Memory B cell (primary cell): Measurements from ENCODE around the gene ETAA1.

ENCODE experiments used
- ATAC-seq: fragments of 150-1000 bp; cut with Tn5 transposase; 2 replicates; pipeline ENCODE4 v1.10.0; 2021; ENCODE audit warnings: low read depth, mild to moderate bottlenecking, moderate library complexity
- DNase-seq, 2 donors: peaks; one replicate each; pipeline ENCODE4 v3.0.0; 2022; ENCODE audit warnings: low spot score in 2 of 2
- H3K27ac Mint-ChIP-seq: one replicate; pipeline ENCODE4 v1.8.0; 2022; ENCODE audit warnings: mild to moderate bottlenecking, moderate library complexity, mixed read lengths
- H3K27me3 Mint-ChIP-seq: one replicate; pipeline ENCODE4 v1.8.0; 2022; ENCODE audit warnings: mixed read lengths
- H3K36me3 Mint-ChIP-seq: one replicate; pipeline ENCODE4 v1.8.0; 2022; ENCODE audit warnings: mild to moderate bottlenecking, mixed read lengths
- H3K4me1 Mint-ChIP-seq: one replicate; pipeline ENCODE4 v1.8.0; 2022; ENCODE audit warnings: mixed read lengths
- H3K4me3 Mint-ChIP-seq: one replicate; pipeline ENCODE4 v1.8.0; 2022; ENCODE audit warnings: mild to moderate bottlenecking, moderate library complexity, mixed read lengths
- H3K9me3 Mint-ChIP-seq: one replicate; pipeline ENCODE4 v1.8.0; 2022; ENCODE audit warnings: mixed read lengths

ETAA1 gene

DNA sequence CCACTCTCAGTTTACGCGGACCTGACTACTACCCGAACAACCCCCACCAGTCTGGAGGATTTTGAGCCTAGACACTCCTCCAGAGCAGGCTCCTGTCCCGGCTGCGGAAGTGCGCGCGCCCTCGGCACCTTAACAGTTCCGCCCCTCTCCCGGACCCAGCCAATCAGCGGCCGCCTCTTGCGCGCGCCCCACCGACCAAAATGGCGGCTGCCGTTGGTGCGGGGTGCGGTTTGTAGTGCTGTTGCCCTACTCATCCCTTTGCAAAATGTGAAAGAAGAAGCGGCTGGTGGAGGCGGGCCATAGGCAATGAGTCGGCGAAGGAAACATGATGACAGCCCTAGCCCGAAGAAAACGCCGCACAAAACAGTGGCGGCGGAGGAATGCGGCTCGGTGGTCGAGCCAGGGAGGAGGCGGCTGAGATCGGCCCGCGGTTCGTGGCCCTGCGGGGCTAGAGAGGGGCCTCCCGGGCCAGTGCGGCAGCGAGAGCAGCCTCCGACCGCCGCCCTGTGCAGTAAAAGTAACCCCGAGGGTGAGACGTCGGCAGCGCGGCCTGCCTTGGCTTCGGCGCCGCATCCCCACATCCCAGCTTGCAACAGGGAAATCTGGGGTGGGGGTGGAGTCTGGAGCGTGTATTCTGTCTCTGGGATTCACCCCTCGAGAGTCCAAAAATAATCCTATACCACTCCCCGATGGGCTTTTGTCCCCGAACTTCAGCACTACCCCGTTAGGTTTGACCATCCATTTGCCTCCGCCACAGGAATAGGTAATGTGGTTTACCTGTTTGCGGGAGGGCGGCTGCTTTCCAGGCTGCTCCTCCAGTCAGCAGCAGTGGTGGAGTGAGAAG lies at the start of gene ETAA1:
TSS of gene ETAA1 (plus strand) at position 191 of the 844 bp plus-strand sequence. CDS start at position 307, 116 bp downstream.
- peak; percentile 97 for ATAC-seq
- Mint-ChIP-seq H3K27ac (peak within 1 kb of the TSS; percentile 94), H3K4me1 (peaks cover 3% of the 10 kb centered on the region), H3K4me3 (peak within 1 kb of the TSS; percentile 97), H3K9me3 (no peaks in the 10 kb centered on the region), H3K36me3 (no peaks in the 10 kb centered on the region), H3K27me3 (no peaks in the 10 kb centered on the region)
- DNase-seq: peak; percentile 91 to 94

DNA sequence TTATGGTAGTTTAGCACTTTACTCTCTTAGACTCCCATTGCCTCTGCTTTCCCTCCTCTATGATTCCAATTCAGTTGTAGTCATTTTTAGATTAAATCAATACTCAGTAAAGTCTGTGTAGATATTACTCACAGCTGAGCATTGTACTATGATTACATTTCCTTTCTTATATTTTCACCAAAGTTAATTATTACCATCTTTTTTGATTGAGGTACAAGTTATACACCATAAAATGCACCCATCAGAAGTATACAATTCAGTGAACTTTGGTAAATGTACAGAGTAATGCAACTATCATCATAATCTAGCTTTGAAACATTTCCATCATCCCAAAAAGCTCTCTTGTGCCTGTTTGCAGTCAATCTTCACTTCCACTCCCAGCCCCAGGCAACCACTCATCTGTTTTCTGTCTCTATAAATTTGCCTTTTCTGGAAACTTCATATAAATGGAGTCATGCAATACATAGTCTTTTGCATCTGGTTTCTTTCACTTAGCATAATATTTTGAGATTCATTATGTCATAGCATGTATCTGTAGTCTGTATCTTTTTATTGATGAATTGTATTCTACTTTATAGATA lies 30.2 kb upstream of the ETAA1 start:
- no peak overlapping the region for H3K27ac Mint-ChIP-seq
- H3K4me1 Mint-ChIP-seq: no peaks in the 10 kb centered on the region
- no peak overlapping the region for H3K4me3 Mint-ChIP-seq
- H3K36me3 Mint-ChIP-seq: no peaks in the 10 kb centered on the region
- ATAC-seq (no peak), DNase-seq (no peak)
- peaks cover 4% of the 10 kb centered on the region for H3K27me3 Mint-ChIP-seq
- H3K9me3 Mint-ChIP-seq: no peaks in the 10 kb centered on the region

DNA sequence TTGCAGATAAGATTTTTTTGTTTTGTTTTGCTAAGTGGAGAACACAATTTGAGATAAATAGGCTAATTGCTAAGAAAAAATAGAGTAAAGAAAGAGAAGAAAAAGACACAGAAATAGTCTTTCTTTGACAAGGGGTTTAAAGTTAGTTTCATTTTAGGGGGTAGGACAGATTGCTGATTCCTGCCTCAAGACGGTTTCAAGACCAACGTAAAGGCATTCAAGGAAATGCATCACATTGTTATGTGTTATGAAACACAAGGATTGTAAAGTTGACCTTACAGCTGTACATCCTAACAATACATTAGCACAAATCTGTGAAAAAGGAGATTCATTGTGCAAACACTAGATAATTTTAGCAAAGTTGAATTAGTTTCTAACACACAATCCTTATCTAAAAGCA lies 22.7 kb upstream of the ETAA1 start:
- ATAC-seq (no peak), DNase-seq (no peak)
- H3K9me3 Mint-ChIP-seq: no peaks in the 10 kb centered on the region
- H3K4me1 Mint-ChIP-seq: no peaks in the 10 kb centered on the region
- H3K4me3 Mint-ChIP-seq: no peak overlapping the region
- peaks cover 2% of the 10 kb centered on the region for H3K36me3 Mint-ChIP-seq
- no peak overlapping the region for H3K27ac Mint-ChIP-seq
- peaks cover 5% of the 10 kb centered on the region for H3K27me3 Mint-ChIP-seq

DNA sequence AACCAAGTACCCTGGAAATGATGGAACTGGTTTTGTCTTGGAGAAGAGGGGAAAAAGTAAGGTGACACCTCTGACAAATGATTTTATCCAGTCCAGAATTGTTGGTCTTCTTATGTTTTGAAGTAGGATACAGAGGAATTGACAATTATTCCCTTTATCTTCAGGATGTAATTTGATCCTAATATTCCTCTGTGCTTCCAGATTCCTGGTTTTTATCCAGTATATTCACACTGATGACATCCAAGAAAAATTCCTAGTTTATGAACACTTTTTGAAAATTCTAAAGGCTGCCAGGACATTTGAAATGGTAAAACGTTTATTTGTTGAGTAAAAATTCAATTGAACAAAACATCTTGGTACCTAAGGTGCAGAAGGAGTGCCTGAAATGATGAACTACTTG lies 22.2 kb upstream of the ETAA1 start:
- peaks cover 2% of the 10 kb centered on the region for H3K36me3 Mint-ChIP-seq
- no peaks in the 10 kb centered on the region for H3K4me1 Mint-ChIP-seq
- H3K4me3 Mint-ChIP-seq: no peak overlapping the region
- no peak overlapping the region for H3K27ac Mint-ChIP-seq
- peaks cover 5% of the 10 kb centered on the region for H3K27me3 Mint-ChIP-seq
- DNase-seq (no peak), ATAC-seq (no peak)
- H3K9me3 Mint-ChIP-seq: no peaks in the 10 kb centered on the region

DNA sequence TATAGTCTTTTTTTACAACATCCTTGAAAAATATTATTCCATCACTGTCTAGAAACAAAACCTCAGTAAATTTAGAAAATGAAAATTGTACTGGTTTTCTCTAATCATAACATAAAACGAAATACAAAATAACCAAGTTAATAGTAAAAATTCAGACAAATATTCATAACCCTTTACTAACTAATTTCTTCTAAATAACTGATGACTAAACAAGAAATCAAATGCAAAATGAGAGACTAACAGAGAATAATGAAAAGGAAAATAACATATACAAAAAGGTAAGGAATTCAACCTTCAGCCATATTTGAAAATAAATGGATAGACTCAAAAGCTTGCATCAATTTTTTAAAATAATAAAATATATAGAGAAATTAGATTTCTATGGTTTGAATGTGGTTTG lies 18.6 kb upstream of the ETAA1 start:
- Mint-ChIP-seq H3K9me3 (no peaks in the 10 kb centered on the region), H3K4me1 (no peaks in the 10 kb centered on the region), H3K4me3 (no peak overlapping the region), H3K27me3 (no peaks in the 10 kb centered on the region), H3K36me3 (peaks cover 2% of the 10 kb centered on the region), H3K27ac (no peak overlapping the region)
- DNase-seq (no peak), ATAC-seq (no peak)

DNA sequence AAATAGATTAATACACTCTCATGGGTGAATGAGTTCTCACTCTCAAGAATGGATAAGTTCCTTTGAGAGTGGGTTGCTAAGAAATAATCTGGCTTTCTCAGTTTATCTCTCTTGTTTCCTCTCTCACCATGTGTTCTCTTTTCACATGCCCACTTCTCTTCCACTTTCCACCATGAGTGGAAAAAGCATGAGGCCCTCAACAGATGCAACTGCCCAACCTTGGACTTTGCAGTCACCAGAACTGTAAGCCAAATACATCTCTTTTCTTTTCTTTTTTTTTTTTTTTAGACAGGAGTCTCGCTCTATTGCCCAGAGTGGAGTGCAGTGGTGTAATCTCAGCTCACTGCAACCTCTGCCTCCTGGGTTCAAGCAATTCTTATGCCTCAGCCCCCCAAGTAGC lies 18.1 kb upstream of the ETAA1 start:
- ATAC-seq (no peak), DNase-seq (no peak)
- no peak overlapping the region for H3K4me3 Mint-ChIP-seq
- H3K27ac Mint-ChIP-seq: no peak overlapping the region
- H3K4me1 Mint-ChIP-seq: no peaks in the 10 kb centered on the region
- peaks cover 2% of the 10 kb centered on the region for H3K36me3 Mint-ChIP-seq
- no peaks in the 10 kb centered on the region for H3K9me3 Mint-ChIP-seq
- H3K27me3 Mint-ChIP-seq: no peaks in the 10 kb centered on the region

DNA sequence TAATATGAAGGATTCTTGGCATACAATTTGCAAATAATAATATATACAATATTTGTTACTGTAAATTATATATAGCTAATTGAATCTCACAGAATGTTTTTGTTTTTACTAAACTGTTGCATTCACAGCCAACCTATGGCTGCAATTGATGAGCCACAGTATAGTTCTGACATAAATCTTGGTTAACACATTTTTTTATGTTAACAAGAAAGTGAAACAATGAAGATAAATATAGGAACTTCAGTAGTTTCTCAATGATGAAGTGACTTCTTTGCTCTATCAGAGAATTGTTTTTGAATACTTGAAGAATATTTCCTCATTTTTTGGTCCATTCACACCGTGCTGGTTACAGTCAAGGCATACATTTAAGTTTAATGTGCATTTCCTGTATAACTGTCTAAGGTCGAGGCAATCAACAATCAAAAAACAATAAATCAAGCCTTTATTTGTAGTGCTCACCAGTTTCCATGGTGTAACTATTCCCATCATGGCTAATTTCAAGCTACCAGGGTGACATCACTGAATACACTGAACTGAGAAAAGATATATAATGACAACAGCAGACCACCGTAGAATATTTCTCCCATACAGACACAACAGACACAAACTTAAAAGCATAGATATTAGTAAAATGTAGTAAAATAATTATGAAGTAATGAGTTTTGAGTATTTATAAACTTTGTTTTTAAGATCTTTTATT lies 12.9 kb upstream of the ETAA1 start:
- Mint-ChIP-seq H3K36me3 (no peaks in the 10 kb centered on the region), H3K9me3 (no peaks in the 10 kb centered on the region), H3K27ac (no peak overlapping the region), H3K4me3 (no peak overlapping the region), H3K4me1 (no peaks in the 10 kb centered on the region), H3K27me3 (no peaks in the 10 kb centered on the region)
- ATAC-seq (no peak), DNase-seq (no peak)

DNA sequence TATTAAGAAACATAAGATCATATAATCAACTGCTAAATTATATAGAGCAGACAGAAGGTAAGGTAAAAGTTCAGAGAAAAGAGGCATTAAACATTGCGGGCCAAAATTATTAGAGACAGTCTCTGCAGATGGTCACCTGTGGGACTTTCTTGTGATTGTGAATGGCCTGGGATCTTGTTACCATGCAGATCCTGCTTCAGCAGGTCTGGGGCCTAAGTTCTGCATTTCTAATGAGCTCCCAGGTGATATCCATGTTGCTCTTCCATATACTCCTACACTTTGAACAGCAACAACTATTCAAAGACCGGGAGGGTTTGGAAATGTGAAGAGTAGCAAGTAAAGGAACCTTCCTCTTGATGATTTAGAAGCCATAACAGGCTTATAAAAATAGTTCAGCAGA lies 8.5 kb upstream of the ETAA1 start:
- no peak for DNase-seq
- no peak overlapping the region for H3K4me3 Mint-ChIP-seq
- no peaks in the 10 kb centered on the region for H3K36me3 Mint-ChIP-seq
- no peak overlapping the region for H3K27ac Mint-ChIP-seq
- no peaks in the 10 kb centered on the region for H3K9me3 Mint-ChIP-seq
- H3K4me1 Mint-ChIP-seq: no peaks in the 10 kb centered on the region
- no peaks in the 10 kb centered on the region for H3K27me3 Mint-ChIP-seq
- ATAC-seq: no peak

DNA sequence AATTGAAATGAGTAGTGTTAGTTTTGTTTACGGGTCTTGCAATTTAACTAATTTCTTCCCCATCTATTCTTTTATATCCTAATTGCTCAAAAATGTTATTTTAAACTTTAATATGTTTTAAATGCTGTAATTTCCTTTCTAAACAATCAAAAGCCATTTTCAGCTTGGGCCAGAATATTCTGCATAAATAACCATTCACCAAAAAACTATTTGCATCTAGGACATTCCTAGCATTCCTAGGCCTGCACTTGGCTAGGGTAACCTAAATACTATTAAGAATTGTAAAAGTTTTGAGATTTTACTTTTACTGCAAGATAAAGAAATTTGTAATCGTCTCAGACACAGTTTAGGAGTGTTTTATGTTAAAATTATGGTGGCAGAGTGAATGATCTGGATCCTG lies 7.8 kb upstream of the ETAA1 start:
- no peak overlapping the region for H3K4me3 Mint-ChIP-seq
- DNase-seq (no peak), ATAC-seq (no peak)
- no peaks in the 10 kb centered on the region for H3K4me1 Mint-ChIP-seq
- no peak overlapping the region for H3K27ac Mint-ChIP-seq
- H3K36me3 Mint-ChIP-seq: no peaks in the 10 kb centered on the region
- H3K27me3 Mint-ChIP-seq: no peaks in the 10 kb centered on the region
- H3K9me3 Mint-ChIP-seq: no peaks in the 10 kb centered on the region

DNA sequence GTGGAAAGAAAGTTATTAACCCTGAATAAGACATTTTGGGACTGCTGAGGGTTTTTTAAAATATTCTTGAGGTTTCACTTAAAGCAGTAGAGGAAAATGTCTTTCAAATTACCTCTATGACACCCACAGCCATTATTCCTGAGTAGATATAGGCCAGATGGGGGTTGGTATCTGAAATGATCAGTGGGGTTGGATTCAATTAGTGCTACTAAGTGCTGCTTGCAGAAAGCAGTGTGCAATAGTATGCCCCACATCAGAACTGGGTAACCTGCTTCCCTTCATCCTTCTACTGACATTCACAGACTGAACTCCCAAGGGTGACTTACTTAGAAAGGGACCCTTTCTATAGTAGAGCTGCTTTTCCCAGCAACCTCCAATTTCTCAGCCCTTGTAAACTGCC lies 7.3 kb upstream of the ETAA1 start:
- Mint-ChIP-seq H3K9me3 (no peaks in the 10 kb centered on the region), H3K27me3 (no peaks in the 10 kb centered on the region), H3K27ac (no peak overlapping the region), H3K36me3 (no peaks in the 10 kb centered on the region), H3K4me3 (no peak overlapping the region), H3K4me1 (no peaks in the 10 kb centered on the region)
- ATAC-seq: no peak
- no peak for DNase-seq

DNA sequence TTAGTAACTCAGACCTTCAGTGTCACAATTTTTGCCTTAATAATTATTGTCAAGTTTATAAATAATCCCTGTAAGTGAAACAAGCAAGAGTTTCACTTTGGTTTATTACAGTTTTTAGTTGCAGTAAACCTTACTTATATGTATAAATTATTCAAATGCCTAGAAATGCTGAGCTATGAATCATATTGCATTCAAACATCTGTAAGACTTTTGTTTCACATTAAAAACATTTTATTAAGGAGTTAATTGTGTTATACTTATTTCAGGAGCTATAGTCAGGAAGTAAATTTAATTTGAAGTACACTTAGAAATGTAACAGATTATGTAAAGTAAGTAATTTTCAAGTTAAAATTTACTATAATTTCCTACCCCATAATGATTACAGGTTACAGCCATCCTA lies 3.9 kb upstream of the ETAA1 start:
- H3K9me3 Mint-ChIP-seq: no peaks in the 10 kb centered on the region
- no peak for DNase-seq
- H3K4me3 Mint-ChIP-seq: no peak overlapping the region
- peaks cover 3% of the 10 kb centered on the region for H3K4me1 Mint-ChIP-seq
- H3K36me3 Mint-ChIP-seq: no peaks in the 10 kb centered on the region
- no peaks in the 10 kb centered on the region for H3K27me3 Mint-ChIP-seq
- no peak overlapping the region for H3K27ac Mint-ChIP-seq
- no peak for ATAC-seq

DNA sequence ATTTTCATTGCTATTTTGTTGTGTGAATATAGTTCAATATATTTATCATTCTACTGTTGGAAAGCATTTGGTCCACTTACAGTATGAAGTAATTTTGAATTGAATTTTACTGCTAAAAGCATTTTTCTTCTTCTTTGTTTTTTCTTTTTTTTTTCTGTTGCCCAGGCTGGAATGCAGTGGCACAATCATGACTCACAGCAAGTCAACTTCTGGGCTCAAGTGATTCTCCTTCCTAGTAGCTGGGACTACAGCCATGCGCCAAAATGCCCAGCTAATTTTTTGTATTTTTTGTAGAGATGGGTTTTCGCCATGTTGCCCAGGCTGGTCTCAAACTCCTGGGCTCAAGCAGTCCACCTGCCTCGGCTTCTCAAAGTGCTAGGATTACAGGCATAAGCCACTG lies 2.4 kb upstream of the ETAA1 start:
- no peak overlapping the region for H3K27ac Mint-ChIP-seq
- no peak for DNase-seq
- H3K4me3 Mint-ChIP-seq: no peak overlapping the region
- H3K36me3 Mint-ChIP-seq: no peaks in the 10 kb centered on the region
- no peaks in the 10 kb centered on the region for H3K9me3 Mint-ChIP-seq
- no peaks in the 10 kb centered on the region for H3K27me3 Mint-ChIP-seq
- ATAC-seq: no peak
- H3K4me1 Mint-ChIP-seq: peaks cover 3% of the 10 kb centered on the region

DNA sequence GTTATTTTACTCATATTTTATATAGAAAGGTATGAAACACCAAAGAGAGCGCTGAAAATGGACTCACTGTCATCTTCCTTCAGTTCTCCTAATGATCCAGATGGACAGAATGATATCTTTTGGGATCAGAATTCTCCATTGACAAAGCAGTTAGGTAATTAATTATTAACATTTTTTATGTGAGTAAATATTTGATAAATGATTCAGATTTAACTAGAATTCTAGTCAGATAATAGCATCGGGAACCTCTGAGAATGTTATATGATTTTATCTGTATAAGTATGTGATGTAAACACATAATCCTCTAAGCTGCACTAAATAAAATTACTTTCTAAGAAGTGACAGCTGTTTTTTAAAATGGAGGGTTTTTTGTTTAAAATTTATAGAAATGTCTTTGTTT lies 2.0 kb downstream of the ETAA1 start:
- DNase-seq (no peak), ATAC-seq (no peak)
- Mint-ChIP-seq H3K36me3 (peaks cover 8% of the 10 kb centered on the region), H3K4me3 (no peak overlapping the region), H3K27ac (no peak overlapping the region), H3K4me1 (peaks cover 3% of the 10 kb centered on the region), H3K27me3 (no peaks in the 10 kb centered on the region), H3K9me3 (no peaks in the 10 kb centered on the region)

DNA sequence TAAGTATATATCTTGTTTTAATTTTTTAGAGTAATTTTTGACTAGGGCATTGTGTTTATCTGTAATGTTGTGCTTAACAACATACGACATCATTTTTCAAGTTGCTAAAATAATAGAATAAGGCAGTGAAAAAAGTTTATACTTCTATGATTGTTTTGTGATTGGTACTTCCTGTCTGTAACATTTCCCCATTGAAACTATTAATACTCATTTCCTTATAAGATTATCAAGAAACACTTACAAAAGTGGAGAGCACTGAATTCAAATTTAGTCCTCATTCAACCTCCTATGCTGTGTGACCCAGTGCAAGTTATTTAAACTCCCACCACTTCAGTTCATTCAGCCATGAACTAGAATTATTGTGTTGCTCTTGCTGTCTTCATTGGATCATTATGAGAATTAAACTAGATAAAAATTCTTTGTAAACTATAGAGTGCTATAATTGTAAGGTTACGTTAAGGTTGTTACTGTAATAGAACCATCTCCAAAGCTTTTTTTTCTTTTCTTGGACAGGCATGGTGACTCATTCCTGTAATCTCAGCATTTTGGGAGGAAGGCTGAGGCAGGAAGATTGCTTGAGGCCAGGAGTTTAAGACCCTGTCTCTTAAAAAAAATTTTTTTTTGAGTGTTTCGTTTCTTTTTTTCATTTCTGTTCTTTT lies 2.8 kb downstream of the ETAA1 start:
- no peak for ATAC-seq
- Mint-ChIP-seq H3K36me3 (peaks cover 15% of the 10 kb centered on the region), H3K27me3 (no peaks in the 10 kb centered on the region), H3K9me3 (no peaks in the 10 kb centered on the region), H3K4me3 (no peak overlapping the region), H3K27ac (no peak overlapping the region), H3K4me1 (peaks cover 7% of the 10 kb centered on the region)
- DNase-seq: no peak
